Keratinocyte (primary cell): ENCODE results near the gene OBI1. TPM values are rescaled to one million over a fixed set of nuclear protein-coding genes. Genes with fewer than 3 reads are reported as not detected.
A peak's percentile ranks its signal among the peaks of the same experiment; 100 is the strongest.

Experiments
- DNase-seq: peaks from one replicate; pipeline ENCODE4 v3.0.0-alpha.2; 2011; ENCODE audit warnings: low read depth, missing footprints, low spot score
- FAIRE-seq: peaks from 2 replicates; lab custom pipeline; 2011; peaks lifted over from hg19 to GRCh38; lab: Jason Lieb, UNC
- H2AFZ ChIP-seq: 2 replicates; pipeline ENCODE4 v1.6.0; 2012; ENCODE audit warnings: low read length, control low read depth, inconsistent platforms; ENCODE audit not compliant: control insufficient read depth
- H3K27ac ChIP-seq: 2 replicates; pipeline ENCODE4 v1.5.1; 2011; ENCODE audit warnings: low read length; ENCODE audit not compliant: control insufficient read depth, insufficient read depth
- H3K27me3 ChIP-seq: 3 replicates; pipeline ENCODE4 v1.6.0; 2011; ENCODE audit warnings: low read length; ENCODE audit not compliant: control insufficient read depth, insufficient read depth; ENCODE audit errors: extremely low read depth
- H3K36me3 ChIP-seq, 2 experiments: 2 replicates in 1 of 2; 3 replicates in 1 of 2; pipeline ENCODE4 v1.5.1; 2011; ENCODE audit warnings: low read length in 2 of 2, mild to moderate bottlenecking in 1 of 2; ENCODE audit not compliant: control insufficient read depth in 2 of 2, insufficient read depth in 2 of 2; ENCODE audit errors: extremely low read depth in 1 of 2
- H3K4me1 ChIP-seq: 3 replicates; pipeline ENCODE4 v1.5.1; 2011; ENCODE audit warnings: low read length; ENCODE audit not compliant: control insufficient read depth, insufficient read depth; ENCODE audit errors: extremely low read depth
- H3K4me2 ChIP-seq: 3 replicates; pipeline ENCODE4 v1.6.0; 2011; ENCODE audit warnings: low read depth, low read length; ENCODE audit not compliant: control insufficient read depth, insufficient read depth; ENCODE audit errors: extremely low read depth
- H3K4me3 ChIP-seq, 3 experiments: fragments of 200-600 bp in 1 of 3; sonication (generic) in 1 of 3; 2 replicates in 2 of 3; 3 replicates in 1 of 3; pipeline ENCODE4 v1.5.1; 2011 to 2016; ENCODE audit warnings: low read length in 3 of 3, mild to moderate bottlenecking in 3 of 3, control low read depth in 2 of 3, inconsistent platforms in 1 of 3, low read depth in 1 of 3, mixed read lengths in 1 of 3, mixed run types in 1 of 3, moderate library complexity in 1 of 3; ENCODE audit not compliant: control insufficient read depth in 2 of 3, insufficient read depth in 2 of 3; ENCODE audit errors: extremely low read depth in 1 of 3
- H3K79me2 ChIP-seq: 2 replicates; pipeline ENCODE4 v1.6.0; 2012; ENCODE audit warnings: low read length; ENCODE audit not compliant: control insufficient read depth, insufficient read depth
- H3K9ac ChIP-seq: 3 replicates; pipeline ENCODE4 v1.6.0; 2011; ENCODE audit warnings: low read length; ENCODE audit not compliant: control insufficient read depth, insufficient read depth; ENCODE audit errors: extremely low read depth
- H3K9me1 ChIP-seq: 3 replicates; pipeline ENCODE4 v1.6.0; 2011; ENCODE audit warnings: low read length; ENCODE audit not compliant: control insufficient read depth, insufficient read depth; ENCODE audit errors: extremely low read depth
- H3K9me3 ChIP-seq: 2 replicates; pipeline ENCODE4 v1.5.1; 2012; ENCODE audit warnings: low read depth, low read length; ENCODE audit not compliant: control insufficient read depth
- H4K20me1 ChIP-seq: 3 replicates; pipeline ENCODE4 v1.6.0; 2011; ENCODE audit warnings: low read length; ENCODE audit not compliant: control insufficient read depth, insufficient read depth; ENCODE audit errors: extremely low read depth
- EZH2 ChIP-seq: IDR thresholded peaks from one replicate; pipeline ENCODE4 v1.6.1; 2012; ENCODE audit warnings: inconsistent platforms, mild to moderate bottlenecking, low read length, moderate library complexity
- dilution Hi-C: fragments of 300-500 bp; cut with MboI; formaldehyde crosslinking; loops from one replicate; pipeline ENCODE4 v1.7.0; 2020; ENCODE audit warnings: low sequenced_read_pairs; ENCODE audit not compliant: extremely low pct_ligation_motif_present
- polyA plus RNA-seq, 5 experiments: library from polyadenylated mRNA; depleted of rRNA in 3 of 5; stranded (reverse) in 3 of 5; stranded (forward) in 1 of 5; unstranded in 1 of 5; fragments of >200 nt; gene quantifications; 1 replicate in 1 of 5; 2 replicates in 3 of 5; 3 replicates in 1 of 5; pipeline versions ENCODE4 v1.2.1 to v1.2.3, GENCODE V29; 2011 to 2012; ENCODE audit warnings: missing spikeins in 2 of 5, low read depth in 1 of 5, low replicate concordance in 1 of 5
- TF ChIP-seq, protein P1 (sequence below), 3 experiments: IDR thresholded peaks in 1 of 3; conservative IDR thresholded peaks in 1 of 3; optimal IDR thresholded peaks in 1 of 3; 2 replicates in 2 of 3; 3 replicates in 1 of 3; pipeline versions ENCODE3 to v1.5.1; 2011; ENCODE audit warnings: low read length in 3 of 3, mild to moderate bottlenecking in 3 of 3, moderate library complexity in 2 of 3, control low read depth in 1 of 3, inconsistent platforms in 1 of 3; ENCODE audit not compliant: insufficient read depth in 2 of 3; ENCODE audit errors: extremely low read depth in 1 of 3

The OBI1 gene
- polyA plus RNA-seq, 1 donor (not counting 4 experiments of a cell fraction or from before 2014, with no cell fraction given), result 14.4 TPM

DNA sequence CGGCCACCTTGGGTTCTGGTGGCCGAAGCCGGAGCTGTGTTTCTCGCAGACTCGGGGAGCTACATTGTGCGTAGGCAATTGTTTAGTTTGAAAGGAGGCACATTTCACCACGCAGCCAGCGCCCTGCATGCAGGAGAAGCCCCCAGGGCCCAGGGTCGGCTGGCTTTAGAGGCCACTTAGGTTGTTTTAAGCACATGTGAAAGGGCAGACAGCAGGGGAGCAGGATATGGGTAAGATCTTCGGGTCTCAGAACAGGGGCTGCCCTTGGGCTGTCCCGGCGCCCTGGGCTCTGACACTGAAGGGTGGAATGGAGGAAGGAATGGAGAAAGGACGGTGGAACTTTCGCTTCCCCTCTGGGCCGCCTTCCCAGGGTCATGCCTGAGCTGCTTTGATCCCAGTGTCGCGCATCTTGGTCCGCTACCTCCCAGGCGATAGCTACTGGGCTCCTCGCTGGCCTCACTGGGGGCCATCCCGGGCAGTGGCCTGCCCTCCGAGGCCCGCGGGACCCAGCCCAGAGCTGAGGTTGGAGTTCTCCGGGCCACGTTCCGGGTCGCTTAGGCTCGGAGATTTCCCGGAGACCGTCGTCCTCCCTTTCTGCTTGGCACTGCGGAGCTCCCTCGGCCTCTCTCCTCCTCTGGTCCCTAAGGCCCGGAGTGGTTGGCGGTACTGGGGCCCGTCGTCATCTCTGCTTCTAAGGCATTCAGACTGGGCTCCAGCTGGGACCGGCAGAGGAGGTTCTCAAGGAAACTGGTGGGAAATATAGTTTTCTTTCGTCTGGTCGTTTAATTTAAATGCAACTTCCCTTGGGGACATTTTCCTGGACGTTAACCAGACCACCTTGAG is 51.3 kb downstream of the OBI1 start:
- no peak overlapping the region for H2AFZ ChIP-seq
- peaks cover 10% of the 10 kb centered on the region for H3K4me1 ChIP-seq
- no peak for DNase-seq
- peak; percentile 70 for TF ChIP-seq EZH2
- TF ChIP-seq, protein P1, sequence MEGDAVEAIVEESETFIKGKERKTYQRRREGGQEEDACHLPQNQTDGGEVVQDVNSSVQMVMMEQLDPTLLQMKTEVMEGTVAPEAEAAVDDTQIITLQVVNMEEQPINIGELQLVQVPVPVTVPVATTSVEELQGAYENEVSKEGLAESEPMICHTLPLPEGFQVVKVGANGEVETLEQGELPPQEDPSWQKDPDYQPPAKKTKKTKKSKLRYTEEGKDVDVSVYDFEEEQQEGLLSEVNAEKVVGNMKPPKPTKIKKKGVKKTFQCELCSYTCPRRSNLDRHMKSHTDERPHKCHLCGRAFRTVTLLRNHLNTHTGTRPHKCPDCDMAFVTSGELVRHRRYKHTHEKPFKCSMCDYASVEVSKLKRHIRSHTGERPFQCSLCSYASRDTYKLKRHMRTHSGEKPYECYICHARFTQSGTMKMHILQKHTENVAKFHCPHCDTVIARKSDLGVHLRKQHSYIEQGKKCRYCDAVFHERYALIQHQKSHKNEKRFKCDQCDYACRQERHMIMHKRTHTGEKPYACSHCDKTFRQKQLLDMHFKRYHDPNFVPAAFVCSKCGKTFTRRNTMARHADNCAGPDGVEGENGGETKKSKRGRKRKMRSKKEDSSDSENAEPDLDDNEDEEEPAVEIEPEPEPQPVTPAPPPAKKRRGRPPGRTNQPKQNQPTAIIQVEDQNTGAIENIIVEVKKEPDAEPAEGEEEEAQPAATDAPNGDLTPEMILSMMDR (optimal IDR thresholded peaks at IDR 0.05 in 1 of 3, IDR thresholded peaks at IDR 0.05 in 1 of 3, conservative IDR thresholded peaks at IDR 0.05 in 1 of 3; ENCODE audit: extremely low read depth in 1 of 3, insufficient read depth in 2 of 3, low read length in 3 of 3), result no peak
- H3K27ac ChIP-seq, result no peak overlapping the region
- H3K36me3 ChIP-seq, result no peaks in the 10 kb centered on the region
- no peak overlapping the region for H3K4me3 ChIP-seq
- H3K9ac ChIP-seq, result no peak overlapping the region
- no peaks in the 10 kb centered on the region for H3K79me2 ChIP-seq
- FAIRE-seq, result no peak
- H3K9me1 ChIP-seq, result no peaks in the 10 kb centered on the region
- H3K4me2 ChIP-seq, result no peak overlapping the region
- H4K20me1 ChIP-seq, result no peaks in the 10 kb centered on the region
- H3K27me3 ChIP-seq, result peaks cover 85% of the 10 kb centered on the region
- no peaks in the 10 kb centered on the region for H3K9me3 ChIP-seq
- dilution Hi-C loops, result no loop called here

DNA sequence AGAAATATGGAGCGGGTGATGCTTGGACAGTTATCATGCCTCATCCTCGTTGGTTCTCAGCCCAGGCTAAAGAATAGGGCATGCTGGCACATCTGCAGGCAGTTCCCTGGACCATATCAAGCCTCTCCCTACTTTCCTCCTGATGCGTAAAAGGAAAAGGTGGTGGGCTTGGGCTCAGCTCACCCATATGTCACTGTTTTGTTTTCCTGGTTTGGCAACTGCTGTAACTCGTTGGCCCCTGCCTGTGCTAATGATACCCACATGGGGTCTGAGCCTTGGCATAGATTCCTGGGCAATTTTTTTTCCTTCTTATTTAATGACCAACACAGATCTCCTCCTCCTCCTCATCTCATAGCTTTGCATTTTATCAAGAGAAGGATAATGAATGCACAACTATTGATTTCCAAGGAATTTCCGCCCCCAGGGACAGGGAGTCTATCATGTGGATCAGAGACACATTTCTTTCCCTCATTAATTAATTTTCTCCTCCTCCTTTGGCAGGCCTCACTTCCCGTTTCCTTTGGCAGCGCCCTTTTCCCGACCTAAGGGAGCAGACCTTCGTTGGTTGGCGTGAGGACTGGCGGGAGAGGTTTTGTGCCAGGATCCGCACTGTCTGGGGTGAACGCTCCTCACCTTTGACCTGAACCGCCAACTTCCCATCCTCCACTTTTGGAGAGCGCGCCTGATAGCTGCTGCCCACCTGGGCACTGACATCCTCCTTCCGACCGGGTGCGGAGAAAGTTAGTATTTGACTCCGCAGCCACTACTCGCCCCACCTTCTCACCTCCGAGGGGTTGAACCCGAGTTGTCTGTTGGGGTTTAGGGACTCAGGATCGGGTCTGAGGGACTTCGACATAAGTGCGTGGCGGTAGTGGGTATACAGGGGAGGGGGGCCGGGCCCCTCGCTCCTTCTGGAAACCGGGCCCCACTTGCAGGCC is 52.2 kb downstream of the OBI1 start:
- DNase-seq (no peak), FAIRE-seq (no peak)
- Histone ChIP-seq H3K36me3 (no peaks in the 10 kb centered on the region), H2AFZ (no peak overlapping the region), H3K9me3 (no peaks in the 10 kb centered on the region), H3K9me1 (no peaks in the 10 kb centered on the region), H3K27me3 (peaks cover 91% of the 10 kb centered on the region), H4K20me1 (no peaks in the 10 kb centered on the region), H3K4me2 (no peak overlapping the region), H3K9ac (no peak overlapping the region), H3K79me2 (no peaks in the 10 kb centered on the region), H3K4me1 (peaks cover 11% of the 10 kb centered on the region), H3K27ac (no peak overlapping the region), H3K4me3 (no peak overlapping the region)
- dilution Hi-C loops, result no loop called here
- TF ChIP-seq, protein P1 (optimal IDR thresholded peaks at IDR 0.05 in 1 of 3, IDR thresholded peaks at IDR 0.05 in 1 of 3, conservative IDR thresholded peaks at IDR 0.05 in 1 of 3; ENCODE audit: extremely low read depth in 1 of 3, insufficient read depth in 2 of 3, low read length in 3 of 3), result no peak
- peak; percentile 67 for TF ChIP-seq EZH2
